ENCODE results near the gene FAM47E. TPM values are rescaled to one million over a fixed set of nuclear protein-coding genes. Genes with fewer than 3 reads are reported as not detected.

FAM47E gene
- total and polyA plus RNA-seq, 9 donors = 0.64 to 2.4 (median 1.2) TPM

DNA sequence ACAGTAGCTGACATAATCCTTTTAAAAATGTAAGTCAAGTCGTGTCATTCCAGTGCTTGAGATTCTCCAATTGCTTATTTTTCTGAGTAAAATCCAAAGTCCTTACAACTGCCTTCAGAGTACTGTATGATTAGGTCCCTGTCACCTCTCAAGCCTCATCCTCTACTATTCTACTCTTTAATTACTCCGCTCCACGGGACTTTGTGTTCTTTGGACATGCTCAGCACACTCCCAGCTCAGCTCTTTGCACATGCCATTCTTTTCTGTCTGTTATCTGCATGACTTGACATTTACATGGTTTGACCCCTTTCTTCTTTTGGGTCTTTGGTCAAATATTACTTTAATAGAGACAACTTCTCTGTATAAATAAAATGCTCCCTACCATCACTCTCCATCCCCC, 15.1 kb downstream of the FAM47E start:
- no peak for DNase-seq
- Histone ChIP-seq H3K36me3 (ENCODE audit: control insufficient read depth, insufficient read depth, low read length) (no peaks in the 10 kb centered on the region), H3K27ac (ENCODE audit: low read length) (no peak overlapping the region), H3K27me3 (ENCODE audit: control insufficient read depth, insufficient read depth, low read length) (no peaks in the 10 kb centered on the region), H3K9me3 (replicated peaks; ENCODE audit: control insufficient read depth, low read depth, low read length) (no peaks in the 10 kb centered on the region), H3K4me3 (ENCODE audit: low read length) (no peak overlapping the region), H3K4me1 (ENCODE audit: control insufficient read depth, insufficient read depth, low read length) (no peaks in the 10 kb centered on the region)
- 62% methylated on average over 3 of the region's 3 CpGs for WGBS (ENCODE audit: insufficient coverage)

GRCh38 chr4:76267811-76268210, 16.3 kb downstream of the FAM47E start:
- H3K27me3 ChIP-seq (ENCODE audit: control insufficient read depth, insufficient read depth, low read length) = no peaks in the 10 kb centered on the region
- no peak for DNase-seq
- no peaks in the 10 kb centered on the region for H3K36me3 ChIP-seq (ENCODE audit: control insufficient read depth, insufficient read depth, low read length)
- no peak overlapping the region for H3K27ac ChIP-seq (ENCODE audit: low read length)
- 96% methylated on average over 4 of the region's 6 CpGs for WGBS (ENCODE audit: insufficient coverage)
- H3K4me1 ChIP-seq (ENCODE audit: control insufficient read depth, insufficient read depth, low read length) = no peaks in the 10 kb centered on the region
- H3K9me3 ChIP-seq (replicated peaks; ENCODE audit: control insufficient read depth, low read depth, low read length) = no peaks in the 10 kb centered on the region
- H3K4me3 ChIP-seq (ENCODE audit: low read length) = no peak overlapping the region

GRCh38 chr4:76270244-76271175, 19.0 kb downstream of the FAM47E start:
- Histone ChIP-seq H3K27me3 (ENCODE audit: control insufficient read depth, insufficient read depth, low read length) (no peaks in the 10 kb centered on the region), H3K4me1 (ENCODE audit: control insufficient read depth, insufficient read depth, low read length) (no peaks in the 10 kb centered on the region), H3K36me3 (ENCODE audit: control insufficient read depth, insufficient read depth, low read length) (no peaks in the 10 kb centered on the region), H3K4me3 (ENCODE audit: low read length) (no peak overlapping the region), H3K9me3 (replicated peaks; ENCODE audit: control insufficient read depth, low read depth, low read length) (no peaks in the 10 kb centered on the region), H3K27ac (ENCODE audit: low read length) (no peak overlapping the region)
- WGBS (ENCODE audit: insufficient coverage) = 91% methylated on average over 4 of the region's 11 CpGs
- no peak for DNase-seq

- no peaks in the 10 kb centered on the region for H3K9me3 ChIP-seq (replicated peaks; ENCODE audit: control insufficient read depth, low read depth, low read length)
- no peaks in the 10 kb centered on the region for H3K27me3 ChIP-seq (ENCODE audit: control insufficient read depth, insufficient read depth, low read length)
- H3K4me3 ChIP-seq (ENCODE audit: low read length) = no peak overlapping the region
- H3K27ac ChIP-seq (ENCODE audit: low read length) = no peak overlapping the region
- 95% methylated on average over 6 of the region's 6 CpGs for WGBS (ENCODE audit: insufficient coverage)
- H3K4me1 ChIP-seq (ENCODE audit: control insufficient read depth, insufficient read depth, low read length) = no peaks in the 10 kb centered on the region
- no peaks in the 10 kb centered on the region for H3K36me3 ChIP-seq (ENCODE audit: control insufficient read depth, insufficient read depth, low read length)
- DNase-seq = no peak
Measured at GRCh38 chr4:76271248-76271647, 19.7 kb downstream of the FAM47E start.

DNA sequence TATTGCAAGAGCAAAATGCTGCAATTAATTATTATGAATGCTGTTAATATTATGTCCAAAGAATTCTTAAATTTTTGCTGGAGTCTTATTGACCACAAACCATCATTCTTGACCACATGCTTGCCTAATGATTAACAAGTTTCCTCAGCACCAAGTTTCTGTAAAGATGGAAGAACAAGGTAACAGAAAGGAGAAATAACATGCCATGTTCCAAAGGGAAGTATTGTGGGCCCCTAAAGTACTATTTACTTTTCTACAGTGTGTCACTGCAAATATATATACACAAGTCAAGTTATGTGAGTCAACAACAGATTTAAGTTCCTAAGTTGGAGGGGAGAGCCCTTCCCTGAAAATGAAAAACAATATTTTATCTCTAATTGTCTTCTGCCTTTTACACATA, 20.6 kb downstream of the FAM47E start:
- H3K4me1 ChIP-seq (ENCODE audit: control insufficient read depth, insufficient read depth, low read length) = no peaks in the 10 kb centered on the region
- no peak overlapping the region for H3K4me3 ChIP-seq (ENCODE audit: low read length)
- H3K27me3 ChIP-seq (ENCODE audit: control insufficient read depth, insufficient read depth, low read length) = no peaks in the 10 kb centered on the region
- no peaks in the 10 kb centered on the region for H3K36me3 ChIP-seq (ENCODE audit: control insufficient read depth, insufficient read depth, low read length)
- no peak overlapping the region for H3K27ac ChIP-seq (ENCODE audit: low read length)
- H3K9me3 ChIP-seq (replicated peaks; ENCODE audit: control insufficient read depth, low read depth, low read length) = no peaks in the 10 kb centered on the region
- DNase-seq = no peak

GRCh38 chr4:76272582-76272981, 21.1 kb downstream of the FAM47E start:
- Histone ChIP-seq H3K36me3 (ENCODE audit: control insufficient read depth, insufficient read depth, low read length) (no peaks in the 10 kb centered on the region), H3K27me3 (ENCODE audit: control insufficient read depth, insufficient read depth, low read length) (no peaks in the 10 kb centered on the region), H3K27ac (ENCODE audit: low read length) (no peak overlapping the region), H3K9me3 (replicated peaks; ENCODE audit: control insufficient read depth, low read depth, low read length) (no peaks in the 10 kb centered on the region), H3K4me1 (ENCODE audit: control insufficient read depth, insufficient read depth, low read length) (no peaks in the 10 kb centered on the region), H3K4me3 (ENCODE audit: low read length) (no peak overlapping the region)
- no CpG with 5 or more reads among the region's 1 CpG for WGBS (ENCODE audit: insufficient coverage)
- no peak for DNase-seq

DNA sequence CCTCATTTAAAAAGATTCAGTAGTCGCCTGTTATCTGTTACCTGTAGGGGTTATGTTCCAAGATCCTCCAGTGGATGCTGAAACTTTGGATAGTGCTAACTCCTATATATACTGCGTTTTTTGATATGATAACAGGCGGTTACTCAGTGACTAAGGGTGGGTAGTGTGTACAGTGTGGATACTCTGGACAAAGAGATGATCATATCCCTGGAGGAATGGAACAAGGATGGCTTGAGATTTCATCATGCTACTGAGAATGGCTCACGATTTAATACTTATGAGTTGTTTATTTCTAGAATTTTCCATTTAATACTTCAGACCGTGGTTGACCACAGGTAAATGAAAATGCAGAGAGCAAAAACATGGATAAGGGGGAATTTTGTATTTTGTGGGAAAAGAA, 21.5 kb downstream of the FAM47E start:
- Histone ChIP-seq H3K36me3 (ENCODE audit: control insufficient read depth, insufficient read depth, low read length) (no peaks in the 10 kb centered on the region), H3K27ac (ENCODE audit: low read length) (no peak overlapping the region), H3K4me3 (ENCODE audit: low read length) (no peak overlapping the region), H3K4me1 (ENCODE audit: control insufficient read depth, insufficient read depth, low read length) (no peaks in the 10 kb centered on the region), H3K9me3 (replicated peaks; ENCODE audit: control insufficient read depth, low read depth, low read length) (no peaks in the 10 kb centered on the region), H3K27me3 (ENCODE audit: control insufficient read depth, insufficient read depth, low read length) (no peaks in the 10 kb centered on the region)
- 60% methylated on average over 1 of the region's 5 CpGs for WGBS (ENCODE audit: insufficient coverage)
- DNase-seq = no peak

DNA sequence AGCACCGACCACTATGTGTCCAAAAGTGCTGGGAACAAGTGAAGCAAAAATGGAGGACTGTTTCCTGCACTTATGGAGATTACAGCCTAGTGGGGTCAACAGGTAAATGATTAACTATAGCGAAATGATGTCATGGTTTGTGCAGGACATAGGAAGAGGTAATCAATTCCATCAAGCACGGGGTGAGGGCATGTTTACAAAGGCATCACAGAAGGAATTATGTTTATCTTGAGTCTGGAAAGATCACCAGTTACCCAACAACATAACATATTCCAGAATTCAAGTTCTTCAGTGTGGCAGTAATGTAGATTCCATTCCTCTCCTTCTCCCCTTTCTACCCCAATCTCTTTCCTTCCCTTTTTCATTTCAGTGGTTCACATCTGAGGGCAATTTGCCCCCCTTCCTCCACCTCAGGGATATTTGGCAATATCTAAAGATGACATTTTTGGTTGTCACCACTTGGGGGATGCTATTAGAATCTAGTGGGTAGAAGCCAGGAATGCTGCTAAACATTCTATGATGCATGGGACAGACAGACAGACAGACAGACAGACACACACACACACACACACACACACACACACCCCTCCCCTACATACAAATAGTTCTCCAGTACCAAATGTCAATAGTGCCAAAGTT, 24.1 kb downstream of the FAM47E start:
- Histone ChIP-seq H3K27me3 (ENCODE audit: control insufficient read depth, insufficient read depth, low read length) (no peaks in the 10 kb centered on the region), H3K4me1 (ENCODE audit: control insufficient read depth, insufficient read depth, low read length) (no peaks in the 10 kb centered on the region)
- WGBS (ENCODE audit: insufficient coverage) = 80% methylated on average over 1 of the region's 3 CpGs

GRCh38 chr4:76276813-76277212, 25.3 kb downstream of the FAM47E start:
- no peaks in the 10 kb centered on the region for H3K9me3 ChIP-seq (replicated peaks; ENCODE audit: control insufficient read depth, low read depth, low read length)
- no peaks in the 10 kb centered on the region for H3K27me3 ChIP-seq (ENCODE audit: control insufficient read depth, insufficient read depth, low read length)
- DNase-seq = no peak
- no peak overlapping the region for H3K27ac ChIP-seq (ENCODE audit: low read length)
- no peak overlapping the region for H3K4me3 ChIP-seq (ENCODE audit: low read length)
- no peaks in the 10 kb centered on the region for H3K36me3 ChIP-seq (ENCODE audit: control insufficient read depth, insufficient read depth, low read length)
- 92% methylated on average over 4 of the region's 9 CpGs for WGBS (ENCODE audit: insufficient coverage)
- H3K4me1 ChIP-seq (ENCODE audit: control insufficient read depth, insufficient read depth, low read length) = no peaks in the 10 kb centered on the region

More for the DNA sequence above, 24.1 kb downstream of the FAM47E start:
- no peaks in the 10 kb centered on the region for H3K9me3 ChIP-seq (replicated peaks; ENCODE audit: control insufficient read depth, low read depth, low read length)
- DNase-seq = no peak
- H3K4me3 ChIP-seq (ENCODE audit: low read length) = no peak overlapping the region
- H3K27ac ChIP-seq (ENCODE audit: low read length) = no peak overlapping the region
- no peaks in the 10 kb centered on the region for H3K36me3 ChIP-seq (ENCODE audit: control insufficient read depth, insufficient read depth, low read length)

DNA sequence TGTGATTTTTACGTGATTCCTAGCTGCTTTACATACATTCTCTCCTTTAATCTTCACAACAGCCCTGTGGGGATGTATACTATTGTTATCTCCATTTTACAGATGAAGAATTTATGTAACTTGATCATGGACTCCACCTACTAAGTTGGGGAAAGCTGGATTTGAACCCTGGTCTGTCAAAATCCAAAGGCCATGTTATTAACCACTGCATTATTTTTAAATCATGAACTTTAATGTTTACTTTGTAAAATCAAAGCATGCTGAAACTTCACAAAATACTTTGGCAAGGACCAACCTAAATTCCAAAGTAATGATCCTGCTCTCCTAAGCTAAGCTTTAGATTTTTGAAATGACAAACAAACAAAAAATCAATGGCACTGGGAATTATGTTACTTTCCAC, 26.1 kb downstream of the FAM47E start:
- no peak overlapping the region for H3K27ac ChIP-seq (ENCODE audit: low read length)
- WGBS (ENCODE audit: insufficient coverage) = no CpG with 5 or more reads among the region's 1 CpG
- no peaks in the 10 kb centered on the region for H3K9me3 ChIP-seq (replicated peaks; ENCODE audit: control insufficient read depth, low read depth, low read length)
- H3K36me3 ChIP-seq (ENCODE audit: control insufficient read depth, insufficient read depth, low read length) = no peaks in the 10 kb centered on the region
- no peaks in the 10 kb centered on the region for H3K27me3 ChIP-seq (ENCODE audit: control insufficient read depth, insufficient read depth, low read length)
- no peak for DNase-seq
- H3K4me3 ChIP-seq (ENCODE audit: low read length) = no peak overlapping the region
- H3K4me1 ChIP-seq (ENCODE audit: control insufficient read depth, insufficient read depth, low read length) = no peaks in the 10 kb centered on the region

Measured in muscle of leg (tissue), 11 donors.